GM12872 (cell line): ENCODE data around the gene SPACA9.

ENCODE experiments used
- CTCF ChIP-seq: IDR thresholded peaks from 3 replicates; pipeline ENCODE4 v1.5.1; 2011; ENCODE audit warnings: low read depth, mild to moderate bottlenecking, low read length, moderate library complexity; ENCODE audit not compliant: insufficient read depth

SPACA9 gene

DNA sequence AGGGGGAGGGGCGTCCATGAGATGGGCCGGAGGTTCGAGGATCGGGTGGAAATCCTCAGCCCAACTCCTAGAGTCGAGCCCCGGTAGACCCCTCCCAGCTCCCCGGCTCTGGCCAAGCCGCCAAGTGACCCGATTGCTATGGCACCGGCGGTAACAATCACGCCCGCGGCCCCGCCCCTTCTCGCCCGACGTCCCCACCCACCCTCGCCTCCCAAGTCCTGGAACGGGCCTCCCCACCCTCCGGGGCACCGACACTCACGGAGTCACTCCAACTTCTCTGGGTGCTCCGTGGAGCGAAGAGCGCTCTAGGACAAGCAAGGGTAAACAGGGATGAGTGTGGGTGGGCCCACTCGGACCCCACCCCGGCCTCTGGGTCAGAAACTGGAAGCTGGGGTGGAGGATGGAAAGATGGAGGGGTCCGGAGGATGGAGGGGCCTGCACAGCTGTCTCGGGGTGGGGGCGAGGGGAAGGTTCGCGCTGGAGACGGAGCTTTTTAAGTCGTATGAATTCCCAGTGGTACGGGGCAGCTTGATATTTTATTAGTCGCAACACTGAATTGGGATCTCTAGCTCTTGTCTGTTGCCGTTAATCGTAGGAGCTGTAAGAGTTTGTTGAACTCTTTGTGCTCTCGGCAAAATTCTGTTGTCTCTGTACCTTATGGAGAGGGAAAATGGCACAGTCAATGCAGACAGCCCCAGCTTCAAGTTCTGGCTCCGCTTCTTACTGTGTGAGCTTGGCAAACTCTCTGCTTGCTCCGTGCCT is at the start of gene SPACA9:
Gene SPACA9, plus strand, starts transcription at position 204 of the 762 bp plus-strand sequence. CDS start 5,050 bp downstream, outside the sequence.
- TF ChIP-seq CTCF, result no peak

DNA sequence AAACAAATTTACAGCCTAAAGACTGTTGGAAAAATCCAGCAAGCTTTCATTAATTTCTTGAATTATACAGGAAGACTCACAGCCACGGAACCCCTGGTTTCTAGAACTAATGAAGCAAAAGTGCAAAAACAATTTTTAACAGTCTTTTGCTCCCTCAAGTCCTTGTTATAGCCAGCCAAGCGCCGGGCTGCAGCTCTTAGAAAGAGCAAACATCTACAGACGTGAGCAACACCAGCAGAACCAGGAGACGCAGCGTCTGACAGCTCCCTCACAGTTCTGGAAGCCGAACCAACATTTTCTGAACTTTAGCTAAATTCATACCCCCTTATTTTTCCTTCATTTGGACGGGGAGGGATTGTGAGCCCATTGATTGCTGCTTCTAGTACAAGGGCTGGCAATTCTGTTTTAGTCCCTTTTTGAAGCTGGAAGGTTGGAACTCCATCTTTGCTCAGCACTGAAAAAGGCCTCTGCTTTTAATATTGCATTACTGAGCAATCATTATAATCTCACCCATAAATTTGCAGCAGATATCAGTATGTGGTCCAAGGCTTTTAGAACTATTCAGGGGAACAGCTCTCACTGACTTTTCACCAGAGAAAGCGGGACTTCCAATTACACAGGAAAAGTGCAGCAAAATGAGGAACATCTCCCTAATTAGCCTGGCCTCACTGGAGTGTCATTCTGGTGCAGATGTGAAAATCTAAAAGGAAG is 46.4 kb upstream of the SPACA9 start:
- TF ChIP-seq CTCF, result no peak

DNA sequence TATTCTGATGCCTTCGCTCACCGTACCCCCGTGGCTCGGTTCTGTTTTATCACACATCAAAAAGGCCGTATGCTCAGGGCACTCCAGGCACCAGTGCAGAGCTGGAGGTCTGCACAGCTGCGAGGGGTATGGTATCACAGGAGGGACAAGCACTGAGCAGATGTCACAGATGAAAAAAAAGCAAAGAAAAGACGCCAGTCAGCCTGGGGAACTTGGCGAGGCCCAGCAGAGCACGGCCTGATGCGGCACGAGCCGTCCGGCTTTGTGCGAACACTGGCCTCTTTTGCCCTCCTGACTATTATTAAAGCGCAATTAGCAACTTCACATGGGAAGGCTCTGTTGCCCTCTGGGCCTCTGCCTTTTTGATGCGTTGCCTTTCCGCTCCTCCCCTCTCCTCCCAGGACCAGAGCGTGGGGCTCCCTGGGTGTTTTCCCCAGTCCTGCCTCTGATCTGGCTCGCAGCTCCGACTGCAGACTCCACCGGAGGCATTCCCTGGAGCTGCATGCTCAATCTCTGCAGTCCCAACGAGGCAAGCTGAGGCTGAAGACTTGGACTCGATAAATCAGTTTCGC is 45.1 kb upstream of the SPACA9 start:
- TF ChIP-seq CTCF, result no peak

DNA sequence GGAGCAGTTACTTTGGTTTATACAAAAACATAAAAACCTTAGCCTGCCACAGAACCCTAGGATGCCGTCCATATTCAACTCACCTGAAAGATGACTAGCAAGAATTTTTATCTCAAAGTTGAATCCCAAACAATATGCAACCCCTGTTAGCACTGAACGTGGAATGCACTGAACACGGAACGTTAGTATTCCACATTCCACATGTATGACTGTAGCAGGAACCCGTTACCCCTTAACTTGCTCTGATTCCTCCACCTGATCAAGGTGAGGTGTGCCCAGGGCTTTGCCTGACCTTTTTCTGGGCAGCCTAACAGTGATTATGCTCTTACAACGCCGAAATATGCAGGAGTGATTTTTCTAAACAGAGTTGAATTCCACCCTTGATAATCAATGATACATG is 44.4 kb upstream of the SPACA9 start:
- TF ChIP-seq CTCF, result no peak

- TF ChIP-seq CTCF, result no peak
These were observed 41.0 kb upstream of the SPACA9 start for GRCh38 chr9:132837501-132838286.

- TF ChIP-seq CTCF, result no peak
These were observed 40.4 kb upstream of the SPACA9 start for GRCh38 chr9:132838291-132838690.

DNA sequence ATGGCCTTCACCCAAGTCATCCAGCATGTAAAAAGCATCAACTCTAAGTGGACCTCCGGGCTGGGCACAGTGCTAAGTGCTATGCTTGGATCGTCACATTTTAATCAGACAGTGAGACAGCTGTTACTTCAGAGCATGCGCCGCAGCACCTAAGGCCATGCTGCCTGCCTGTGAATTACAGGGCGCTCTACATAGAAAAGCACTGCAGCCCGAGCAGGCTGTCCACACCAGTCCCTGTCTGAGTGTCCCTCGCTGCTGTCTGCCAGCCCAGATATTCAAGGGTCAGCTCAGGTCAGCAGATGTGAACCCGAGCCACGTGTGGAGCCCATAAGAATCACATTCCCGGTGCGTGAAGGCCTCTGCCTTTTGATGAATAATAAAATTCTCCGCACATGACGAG is 37.7 kb upstream of the SPACA9 start:
- TF ChIP-seq CTCF, result no peak
